Measurements from ENCODE around the gene CYGB. TPM values are rescaled to one million over a fixed set of nuclear protein-coding genes. Genes with fewer than 3 reads are reported as not detected.
"Not testable (repeated sequence)": the region's sequence is repeated elsewhere in the genome, so short reads cannot be mapped to it uniquely, and the experiment has no call there.

CYGB gene
- polyA plus RNA-seq, 4 donors = 11.0 to 19.0 (median 15.6) TPM

- no peak for DNase-seq (ENCODE audit: low read depth in 4 of 4, low spot score in 3 of 4)
These were observed 30.3 kb upstream of the CYGB start for GRCh38 chr17:76567634-76568432.

GRCh38 chr17:76566988-76567431 is 29.5 kb upstream of the CYGB start:
- no peak for DNase-seq (ENCODE audit: low read depth in 4 of 4, low spot score in 3 of 4)

- DNase-seq (ENCODE audit: low read depth in 4 of 4, low spot score in 3 of 4) = no peak
These were observed 29.1 kb upstream of the CYGB start for GRCh38 chr17:76566613-76566943.

- no peak for DNase-seq (ENCODE audit: low read depth in 4 of 4, low spot score in 3 of 4)
These were observed 28.5 kb upstream of the CYGB start for GRCh38 chr17:76565728-76566612.

- DNase-seq (ENCODE audit: low read depth in 4 of 4, low spot score in 3 of 4) = not testable (repeated sequence)
These were observed 27.6 kb upstream of the CYGB start for GRCh38 chr17:76564991-76565727.

- not testable (repeated sequence) for DNase-seq (ENCODE audit: low read depth in 4 of 4, low spot score in 3 of 4)
These were observed 25.9 kb upstream of the CYGB start for GRCh38 chr17:76563359-76563758.

GRCh38 chr17:76562734-76563148 is 25.2 kb upstream of the CYGB start:
- no peak for DNase-seq (ENCODE audit: low read depth in 4 of 4, low spot score in 3 of 4)

GRCh38 chr17:76561799-76562268 is 24.3 kb upstream of the CYGB start:
- DNase-seq (ENCODE audit: low read depth in 4 of 4, low spot score in 3 of 4) = no peak

- DNase-seq (ENCODE audit: low read depth in 4 of 4, low spot score in 3 of 4) = no peak
These were observed 23.8 kb upstream of the CYGB start for GRCh38 chr17:76561332-76561731.

GRCh38 chr17:76560877-76561221 is 23.3 kb upstream of the CYGB start:
- DNase-seq (ENCODE audit: low read depth in 4 of 4, low spot score in 3 of 4) = no peak

- DNase-seq (ENCODE audit: low read depth in 4 of 4, low spot score in 3 of 4) = no peak
These were observed 22.7 kb upstream of the CYGB start for GRCh38 chr17:76560036-76560876.

GRCh38 chr17:76559460-76559859 is 22.0 kb upstream of the CYGB start:
- not testable (repeated sequence) for DNase-seq (ENCODE audit: low read depth in 4 of 4, low spot score in 3 of 4)

GRCh38 chr17:76558198-76559095 is 20.9 kb upstream of the CYGB start:
- DNase-seq (ENCODE audit: low read depth in 4 of 4, low spot score in 3 of 4) = no peak

- DNase-seq (ENCODE audit: low read depth in 4 of 4, low spot score in 3 of 4) = peak; percentile 90 to 95 (median 94)
These were observed 20.1 kb upstream of the CYGB start for GRCh38 chr17:76557368-76558197.

GRCh38 chr17:76556765-76557367 is 19.4 kb upstream of the CYGB start:
- no peak for DNase-seq (ENCODE audit: low read depth in 4 of 4, low spot score in 3 of 4)

- DNase-seq (ENCODE audit: low read depth in 4 of 4, low spot score in 3 of 4) = no peak
These were observed 16.6 kb upstream of the CYGB start for GRCh38 chr17:76554131-76554530.

- no peak for DNase-seq (ENCODE audit: low read depth in 4 of 4, low spot score in 3 of 4)
These were observed 15.8 kb upstream of the CYGB start for GRCh38 chr17:76553178-76553908.

Data from left renal pelvis (tissue), 4 donors.